ENCODE measurements around the gene FOXC1. TPM values are rescaled to one million over a fixed set of nuclear protein-coding genes. Genes with fewer than 3 reads are reported as not detected.
A peak's percentile ranks its signal among the peaks of the same experiment; 100 is the strongest.

Gene FOXC1
- total RNA-seq, 1 experiment from 2014 or later = 10.3 TPM

- no peak for DNase-seq (ENCODE audit: low read depth)
Observed at GRCh38 chr6:1584146-1584545, 25.6 kb upstream of the FOXC1 start.

- no peak for DNase-seq (ENCODE audit: low read depth)
Observed at GRCh38 chr6:1584996-1585668, 24.6 kb upstream of the FOXC1 start.

- DNase-seq (ENCODE audit: low read depth) = no peak
Observed at GRCh38 chr6:1585669-1586049, 24.1 kb upstream of the FOXC1 start.

- DNase-seq (ENCODE audit: low read depth) = no peak
Observed at GRCh38 chr6:1586256-1586655, 23.5 kb upstream of the FOXC1 start.

- DNase-seq (ENCODE audit: low read depth) = no peak
Observed at GRCh38 chr6:1586861-1587450, 22.8 kb upstream of the FOXC1 start.

- DNase-seq (ENCODE audit: low read depth) = no peak
Observed at GRCh38 chr6:1587546-1587945, 22.2 kb upstream of the FOXC1 start.

- DNase-seq (ENCODE audit: low read depth) = no peak
Observed at GRCh38 chr6:1587977-1588376, 21.7 kb upstream of the FOXC1 start.

GRCh38 chr6:1589208-1589607 is 20.5 kb upstream of the FOXC1 start:
- no peak for DNase-seq (ENCODE audit: low read depth)

GRCh38 chr6:1590580-1590979 is 19.1 kb upstream of the FOXC1 start:
- no peak for DNase-seq (ENCODE audit: low read depth)

GRCh38 chr6:1591243-1591642 is 18.5 kb upstream of the FOXC1 start:
- no peak for DNase-seq (ENCODE audit: low read depth)

GRCh38 chr6:1591926-1592325 is 17.8 kb upstream of the FOXC1 start:
- no peak for DNase-seq (ENCODE audit: low read depth)

GRCh38 chr6:1592852-1593251 is 16.9 kb upstream of the FOXC1 start:
- no peak for DNase-seq (ENCODE audit: low read depth)

- DNase-seq (ENCODE audit: low read depth) = no peak
Observed at GRCh38 chr6:1593286-1593957, 16.3 kb upstream of the FOXC1 start.

- DNase-seq (ENCODE audit: low read depth) = no peak
Observed at GRCh38 chr6:1593958-1594314, 15.8 kb upstream of the FOXC1 start.

- no peak for DNase-seq (ENCODE audit: low read depth)
Observed at GRCh38 chr6:1594445-1595200, 15.1 kb upstream of the FOXC1 start.

- no peak for DNase-seq (ENCODE audit: low read depth)
Observed at GRCh38 chr6:1595271-1596087, 14.2 kb upstream of the FOXC1 start.

- peak; percentile 41 for DNase-seq (ENCODE audit: low read depth)
Observed at GRCh38 chr6:1596088-1596852, 13.4 kb upstream of the FOXC1 start.

- no peak for DNase-seq (ENCODE audit: low read depth)
Observed at GRCh38 chr6:1597121-1597744, 12.5 kb upstream of the FOXC1 start.

- DNase-seq (ENCODE audit: low read depth) = peak; percentile 41
Observed at GRCh38 chr6:1597924-1598323, 11.8 kb upstream of the FOXC1 start.

- DNase-seq (ENCODE audit: low read depth) = no peak
Observed at GRCh38 chr6:1598433-1598832, 11.3 kb upstream of the FOXC1 start.
